ENCODE data around the gene LHX4. TPM values are rescaled to one million over a fixed set of nuclear protein-coding genes. Genes with fewer than 3 reads are reported as not detected.
"Not testable (repeated sequence)": the region's sequence is repeated elsewhere in the genome, so short reads cannot be mapped to it uniquely, and the experiment has no call there.

LHX4 gene
- total RNA-seq, 1 experiment from 2014 or later, result 0.13 TPM

- in situ Hi-C loops (cut with HindIII; ENCODE audit: low pct_unique_long_range_greater_than_20kb, low sequenced_read_pairs), result no loop called here
- DNase-seq (ENCODE audit: low read depth, low spot score), result no peak
Observed at GRCh38 chr1:180194546-180195207, 35.4 kb upstream of the LHX4 start.

GRCh38 chr1:180195401-180195800 is 34.7 kb upstream of the LHX4 start:
- no peak for DNase-seq (ENCODE audit: low read depth, low spot score)
- in situ Hi-C loops (cut with HindIII; ENCODE audit: low pct_unique_long_range_greater_than_20kb, low sequenced_read_pairs), result no loop called here

GRCh38 chr1:180195916-180196315 is 34.1 kb upstream of the LHX4 start:
- in situ Hi-C loops (cut with HindIII; ENCODE audit: low pct_unique_long_range_greater_than_20kb, low sequenced_read_pairs), result no loop called here
- DNase-seq (ENCODE audit: low read depth, low spot score), result no peak

GRCh38 chr1:180196436-180197003 is 33.5 kb upstream of the LHX4 start:
- in situ Hi-C loops (cut with HindIII; ENCODE audit: low pct_unique_long_range_greater_than_20kb, low sequenced_read_pairs), result no loop called here
- no peak for DNase-seq (ENCODE audit: low read depth, low spot score)

GRCh38 chr1:180197231-180197630 is 32.8 kb upstream of the LHX4 start:
- no peak for DNase-seq (ENCODE audit: low read depth, low spot score)
- in situ Hi-C loops (cut with HindIII; ENCODE audit: low pct_unique_long_range_greater_than_20kb, low sequenced_read_pairs), result no loop called here

- in situ Hi-C loops (cut with HindIII; ENCODE audit: low pct_unique_long_range_greater_than_20kb, low sequenced_read_pairs), result no loop called here
- DNase-seq (ENCODE audit: low read depth, low spot score), result no peak
Observed at GRCh38 chr1:180198196-180198595, 31.9 kb upstream of the LHX4 start.

GRCh38 chr1:180198611-180199010 is 31.5 kb upstream of the LHX4 start:
- DNase-seq (ENCODE audit: low read depth, low spot score), result no peak
- in situ Hi-C loops (cut with HindIII; ENCODE audit: low pct_unique_long_range_greater_than_20kb, low sequenced_read_pairs), result no loop called here

GRCh38 chr1:180199018-180199417 is 31.0 kb upstream of the LHX4 start:
- DNase-seq (ENCODE audit: low read depth, low spot score), result no peak
- in situ Hi-C loops (cut with HindIII; ENCODE audit: low pct_unique_long_range_greater_than_20kb, low sequenced_read_pairs), result no loop called here

- in situ Hi-C loops (cut with HindIII; ENCODE audit: low pct_unique_long_range_greater_than_20kb, low sequenced_read_pairs), result no loop called here
- no peak for DNase-seq (ENCODE audit: low read depth, low spot score)
Observed at GRCh38 chr1:180201451-180202200, 28.4 kb upstream of the LHX4 start.

GRCh38 chr1:180202588-180202987 is 27.5 kb upstream of the LHX4 start:
- in situ Hi-C loops (cut with HindIII; ENCODE audit: low pct_unique_long_range_greater_than_20kb, low sequenced_read_pairs); DNase-seq (ENCODE audit: low read depth, low spot score): not testable (repeated sequence)

- no peak for DNase-seq (ENCODE audit: low read depth, low spot score)
- in situ Hi-C loops (cut with HindIII; ENCODE audit: low pct_unique_long_range_greater_than_20kb, low sequenced_read_pairs), result no loop called here
Observed at GRCh38 chr1:180204231-180204630, 25.8 kb upstream of the LHX4 start.

GRCh38 chr1:180206581-180206980 is 23.5 kb upstream of the LHX4 start:
- DNase-seq (ENCODE audit: low read depth, low spot score), result no peak
- in situ Hi-C loops (cut with HindIII; ENCODE audit: low pct_unique_long_range_greater_than_20kb, low sequenced_read_pairs), result no loop called here

GRCh38 chr1:180208264-180208663 is 21.8 kb upstream of the LHX4 start:
- in situ Hi-C loops (cut with HindIII; ENCODE audit: low pct_unique_long_range_greater_than_20kb, low sequenced_read_pairs), result no loop called here
- no peak for DNase-seq (ENCODE audit: low read depth, low spot score)

- in situ Hi-C loops (cut with HindIII; ENCODE audit: low pct_unique_long_range_greater_than_20kb, low sequenced_read_pairs), result no loop called here
- no peak for DNase-seq (ENCODE audit: low read depth, low spot score)
Observed at GRCh38 chr1:180210008-180210620, 19.9 kb upstream of the LHX4 start.

- in situ Hi-C loops (cut with HindIII; ENCODE audit: low pct_unique_long_range_greater_than_20kb, low sequenced_read_pairs), result no loop called here
- DNase-seq (ENCODE audit: low read depth, low spot score), result no peak
Observed at GRCh38 chr1:180211156-180211859, 18.8 kb upstream of the LHX4 start.

GRCh38 chr1:180211860-180212229 is 18.2 kb upstream of the LHX4 start:
- in situ Hi-C loops (cut with HindIII; ENCODE audit: low pct_unique_long_range_greater_than_20kb, low sequenced_read_pairs), result no loop called here

GRCh38 chr1:180213401-180214170 is 16.5 kb upstream of the LHX4 start:
- no peak for DNase-seq (ENCODE audit: low read depth, low spot score)

More at GRCh38 chr1:180211860-180212229, 18.2 kb upstream of the LHX4 start:
- no peak for DNase-seq (ENCODE audit: low read depth, low spot score)

More at GRCh38 chr1:180213401-180214170, 16.5 kb upstream of the LHX4 start:
- in situ Hi-C loops (cut with HindIII; ENCODE audit: low pct_unique_long_range_greater_than_20kb, low sequenced_read_pairs), result no loop called here

Measured in SK-MEL-5 (cell line).